ENCODE data around the gene APOE.

Gene APOE

GRCh38 chr19:44949550-44949949, 44.0 kb downstream of the APOE start:
- H3K36me3 ChIP-seq, result peaks cover 0 to 14% (median 10%) of the 10 kb centered on the region in 3 donors
- no peak for DNase-seq
- no peak overlapping the region for H3K27ac ChIP-seq
- H3K27me3 ChIP-seq, result peaks cover 0 to under 1% of the 10 kb centered on the region in 2 donors
- intact Hi-C loops (cut with DNase I; ENCODE audit: low total_unique reads), result no loop called here
- no peak for TF ChIP-seq CTCF (IDR thresholded peaks at IDR 0.05)
- H3K4me3 ChIP-seq, result no peak overlapping the region
- no peaks in the 10 kb centered on the region for H3K9me3 ChIP-seq
- peaks cover 0 to 30% (median 17%) of the 10 kb centered on the region in 4 donors for H3K4me1 ChIP-seq

- Histone ChIP-seq H3K36me3 (peaks cover 0 to 14% (median 10%) of the 10 kb centered on the region in 3 donors), H3K4me3 (no peak overlapping the region), H3K4me1 (peaks cover 0 to 40% (median 26%) of the 10 kb centered on the region in 4 donors), H3K27me3 (peaks cover 0 to 4% of the 10 kb centered on the region in 2 donors), H3K27ac (peak overlapping the region in 1 of 2 donors; percentile 52), H3K9me3 (no peaks in the 10 kb centered on the region)
- TF ChIP-seq CTCF (IDR thresholded peaks at IDR 0.05), result peak; percentile 80 to 85
- DNase-seq, result peak; percentile 66 to 71
- intact Hi-C loops (cut with DNase I; ENCODE audit: low total_unique reads), result loop anchor here (5.0 kb wide), 1 partner anchor 49 kb away; no protein-coding TSS in a partner anchor
Observed at GRCh38 chr19:44951179-44952159, 45.9 kb downstream of the APOE start.

- H3K4me1 ChIP-seq, result peaks cover 0 to 65% (median 44%) of the 10 kb centered on the region in 4 donors
Observed at GRCh38 chr19:44954278-44954648, 48.7 kb downstream of the APOE start.

GRCh38 chr19:44954649-44955504, 49.3 kb downstream of the APOE start, which contains the start of gene CLPTM1:
CLPTM1 (plus strand) TSS chr19:44955380; CDS start chr19:44955396, 16 bp downstream.
- H3K4me3 ChIP-seq, result peak within 1 kb of the TSS; percentile 94 to 99
- H3K4me1 ChIP-seq, result peaks cover 0 to 71% (median 44%) of the 10 kb centered on the region in 4 donors
- H3K36me3 ChIP-seq, result peaks cover 0 to 15% (median 7%) of the 10 kb centered on the region in 3 donors
- peak in 1 of 2 experiments; percentile 28 for TF ChIP-seq CTCF (IDR thresholded peaks at IDR 0.05)
- H3K9me3 ChIP-seq, result no peaks in the 10 kb centered on the region
- H3K27ac ChIP-seq, result peak within 1 kb of the TSS; percentile 87 to 95
- H3K27me3 ChIP-seq, result peaks cover 0 to 4% of the 10 kb centered on the region in 2 donors
- intact Hi-C loops (cut with DNase I; ENCODE audit: low total_unique reads), result loop anchor here (5.0 kb wide), 2 partner anchors 47 to 53 kb away; partner anchors contain the start of gene RELB
- peak; percentile 95 to 98 for DNase-seq

More at GRCh38 chr19:44954278-44954648, 48.7 kb downstream of the APOE start:
- intact Hi-C loops (cut with DNase I; ENCODE audit: low total_unique reads), result loop anchor here (5.0 kb wide), 1 partner anchor 52 kb away; no protein-coding TSS in a partner anchor
- DNase-seq, result no peak
- TF ChIP-seq CTCF (IDR thresholded peaks at IDR 0.05), result no peak
- peak overlapping the region; percentile 87 to 95 for H3K27ac ChIP-seq
- H3K4me3 ChIP-seq, result peak overlapping the region; percentile 94 to 99
- no peaks in the 10 kb centered on the region for H3K9me3 ChIP-seq
- H3K27me3 ChIP-seq, result peaks cover 0 to 4% of the 10 kb centered on the region in 2 donors
- peaks cover 0 to 14% (median 10%) of the 10 kb centered on the region in 3 donors for H3K36me3 ChIP-seq

All from tibial artery (tissue), 4 donors.